Placental pericyte (primary cell): Measurements from ENCODE around the gene COL8A1. TPM values are rescaled to one million over a fixed set of nuclear protein-coding genes. Genes with fewer than 3 reads are reported as not detected.

Experiments used
- total RNA-seq: library from RNA; depleted of rRNA; stranded (reverse); fragments of >200 nt; gene quantifications from 2 replicates; pipeline ENCODE4 v1.2.3, GENCODE V29; 2012

The COL8A1 gene
- total RNA-seq = 115 and 157 TPM in 2 replicates

DNA sequence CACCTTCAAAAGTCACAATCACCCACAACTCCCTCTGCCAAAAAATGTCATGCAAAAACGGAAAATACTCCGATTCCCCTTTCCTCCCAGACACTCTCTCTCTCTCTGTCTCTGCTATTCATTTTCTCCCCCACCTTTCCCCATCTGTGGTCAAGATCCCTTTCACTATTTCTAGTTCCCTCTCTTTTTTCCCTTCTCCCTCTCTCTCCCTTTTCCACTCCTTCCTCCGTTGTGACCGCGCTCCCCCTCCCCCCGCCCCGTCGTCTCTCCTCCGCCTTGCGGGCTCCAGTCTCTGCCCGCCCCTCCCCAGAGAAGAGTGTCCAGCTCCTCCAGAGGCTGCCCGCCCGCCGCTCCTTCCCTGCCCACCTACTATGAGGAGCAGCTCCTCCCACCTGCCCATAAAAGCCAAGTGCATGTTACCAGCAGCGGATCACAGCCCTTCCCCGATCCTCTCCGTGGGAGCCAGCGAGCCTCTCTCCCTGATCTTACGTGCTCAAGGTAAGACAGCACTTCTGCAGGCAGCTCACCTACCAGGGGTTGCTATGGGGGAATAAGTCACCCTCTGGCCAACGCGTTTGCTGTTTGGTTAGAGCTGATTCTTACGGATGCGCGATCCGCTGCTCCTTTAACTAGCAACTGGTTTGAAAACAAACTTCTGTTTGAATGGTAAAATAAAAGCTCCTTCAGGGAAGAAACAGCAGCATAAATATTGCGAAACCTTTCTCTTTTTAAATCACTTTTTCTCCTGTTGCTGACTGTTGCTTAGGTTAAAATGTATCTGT, at the start of gene COL8A1:
Gene COL8A1, plus strand, starts transcription at position 428 of the 782 bp plus-strand sequence. CDS start 152,089 bp downstream, outside the sequence.

DNA sequence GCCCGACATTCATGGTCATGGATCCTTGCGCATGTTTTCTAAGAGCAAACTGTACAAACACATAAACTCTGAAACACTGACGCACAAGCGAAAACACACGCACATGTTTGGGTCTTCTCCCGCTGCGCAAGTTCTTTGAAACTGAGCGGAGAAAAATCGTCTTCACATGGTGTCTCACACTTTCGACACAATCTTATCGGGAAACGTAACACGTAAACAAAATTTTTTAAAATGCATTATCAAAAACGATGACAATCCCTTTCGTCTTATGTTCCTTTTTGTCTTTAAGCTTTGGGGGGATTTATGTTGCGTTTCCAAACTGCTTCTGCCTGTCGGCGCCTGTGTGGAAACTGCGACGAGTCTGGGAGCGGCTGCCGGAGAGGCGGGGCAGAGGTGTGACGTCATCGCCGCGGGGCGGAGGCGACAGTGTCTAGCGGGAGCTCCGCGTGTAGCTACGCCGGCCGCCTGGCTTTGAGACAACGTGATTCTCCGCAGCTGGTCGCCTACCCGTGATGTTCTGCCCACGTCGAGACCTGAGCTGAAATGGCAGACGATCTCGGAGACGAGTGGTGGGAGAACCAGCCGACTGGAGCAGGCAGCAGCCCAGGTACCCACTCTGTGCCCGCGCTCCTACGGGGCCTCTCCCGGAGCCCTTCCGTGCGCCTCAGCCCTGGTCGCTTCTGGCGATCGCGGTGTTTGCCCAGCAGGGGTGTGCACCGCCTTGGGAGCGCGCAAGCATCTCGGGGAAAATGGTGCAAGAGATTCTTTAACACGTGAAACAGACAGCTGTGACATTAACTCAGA, 179.2 kb downstream of the COL8A1 start, which contains the start of gene CMSS1:
Gene CMSS1, plus strand, starts transcription at position 426 of the 804 bp plus-strand sequence.

Other genes with a start within 250 kb of the COL8A1 start
- gene CMSS1, start 179.3 kb downstream of the COL8A1 start, total RNA-seq = 10.1 and 13.7 TPM in 2 replicates